Measurements from ENCODE around the gene PTPRE.
"Not testable (repeated sequence)": the region's sequence is repeated elsewhere in the genome, so short reads cannot be mapped to it uniquely, and the experiment has no call there.

The PTPRE gene

GRCh38 chr10:128074589-128074988, 167.7 kb downstream of the PTPRE start:
- DNase-seq (ENCODE audit: low read depth): no peak

- DNase-seq (ENCODE audit: low read depth): no peak
Observed at GRCh38 chr10:128077155-128077875, 170.4 kb downstream of the PTPRE start.

- peak; percentile 18 for DNase-seq (ENCODE audit: low read depth)
Observed at GRCh38 chr10:128078136-128078969, 171.4 kb downstream of the PTPRE start.

DNA sequence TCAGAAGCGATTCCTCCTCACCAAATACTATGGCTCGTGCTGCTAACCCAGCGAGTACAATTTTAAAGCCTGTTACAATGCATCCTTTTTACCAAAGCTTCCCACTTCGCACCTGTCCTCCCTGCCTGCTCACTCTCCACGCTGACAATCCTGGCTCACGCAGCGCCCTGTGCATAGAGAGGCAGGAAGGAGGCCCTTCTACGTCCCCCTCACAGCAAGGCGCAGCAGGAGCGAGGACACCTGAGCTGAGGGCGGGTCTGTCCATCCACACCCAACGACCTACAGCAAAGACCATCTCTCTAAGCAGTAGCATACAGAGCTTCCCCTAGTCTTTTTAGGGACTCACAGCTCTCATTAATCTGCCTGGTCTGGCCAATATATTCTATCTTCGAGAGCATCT, 173.3 kb downstream of the PTPRE start:
- no peak for DNase-seq (ENCODE audit: low read depth)

GRCh38 chr10:128080641-128081040, 173.7 kb downstream of the PTPRE start:
- no peak for DNase-seq (ENCODE audit: low read depth)

DNA sequence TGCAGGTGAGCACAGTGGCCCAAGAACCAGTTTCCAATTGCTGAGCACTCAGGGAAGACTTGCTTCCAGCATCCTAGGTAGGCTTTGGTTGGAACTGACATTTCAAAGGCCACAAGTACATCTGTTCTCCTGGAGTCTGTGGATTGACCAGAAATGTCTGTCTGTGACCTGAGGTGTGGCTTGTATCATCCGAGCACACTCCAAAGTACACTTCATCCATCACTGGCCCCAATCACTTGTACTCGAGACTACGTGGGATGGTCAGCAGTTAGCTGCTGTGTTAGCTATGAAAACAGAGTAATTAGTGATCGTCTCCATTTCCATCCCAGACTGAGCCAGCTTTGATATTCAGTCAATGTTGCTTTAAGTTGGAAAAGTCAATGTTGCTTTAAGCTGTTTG, 174.3 kb downstream of the PTPRE start:
- no peak for DNase-seq (ENCODE audit: low read depth)

DNA sequence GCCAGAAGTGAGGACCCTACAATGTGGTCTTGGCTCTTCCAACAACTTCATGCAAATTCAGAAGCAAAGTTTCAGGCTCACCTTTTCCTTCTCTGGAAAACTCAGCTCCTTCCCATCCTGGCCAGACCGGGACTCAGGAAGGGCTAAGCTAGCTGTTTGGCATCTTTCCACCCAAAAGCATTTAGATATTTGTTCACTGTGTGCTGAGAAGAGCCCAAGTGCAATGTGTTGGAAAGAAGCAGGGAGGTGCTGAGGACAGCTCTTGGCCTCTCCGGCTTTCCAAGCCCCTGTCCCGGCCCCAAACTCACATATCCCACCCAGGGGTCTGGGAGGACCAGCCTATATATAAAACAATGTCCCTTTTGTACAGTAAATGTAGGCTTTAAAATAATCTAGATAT, 174.8 kb downstream of the PTPRE start:
- no peak for DNase-seq (ENCODE audit: low read depth)

- DNase-seq (ENCODE audit: low read depth): no peak
Observed at GRCh38 chr10:128083191-128083895, 176.4 kb downstream of the PTPRE start.

GRCh38 chr10:128084364-128084763, 177.5 kb downstream of the PTPRE start:
- DNase-seq (ENCODE audit: low read depth): no peak

DNA sequence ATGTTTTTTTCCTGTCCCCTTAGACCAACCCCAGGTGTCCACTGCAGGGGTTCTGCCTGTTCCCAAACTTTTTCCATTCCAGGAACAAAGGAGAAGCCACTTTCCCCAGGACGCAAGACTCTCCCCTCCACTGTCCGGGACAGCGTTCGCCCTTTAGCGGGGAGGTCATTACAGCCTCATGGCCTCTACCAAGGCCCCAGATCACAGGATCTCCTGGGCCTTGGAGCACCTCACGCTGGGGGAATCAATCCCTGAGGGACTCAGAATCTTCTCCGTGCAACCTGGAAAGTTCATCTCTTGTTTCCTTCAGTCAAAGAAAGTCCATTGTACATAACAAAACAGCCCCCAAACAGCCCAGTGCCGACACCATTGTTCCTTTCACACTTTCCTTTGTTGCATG, 178.1 kb downstream of the PTPRE start:
- DNase-seq (ENCODE audit: low read depth): no peak

DNA sequence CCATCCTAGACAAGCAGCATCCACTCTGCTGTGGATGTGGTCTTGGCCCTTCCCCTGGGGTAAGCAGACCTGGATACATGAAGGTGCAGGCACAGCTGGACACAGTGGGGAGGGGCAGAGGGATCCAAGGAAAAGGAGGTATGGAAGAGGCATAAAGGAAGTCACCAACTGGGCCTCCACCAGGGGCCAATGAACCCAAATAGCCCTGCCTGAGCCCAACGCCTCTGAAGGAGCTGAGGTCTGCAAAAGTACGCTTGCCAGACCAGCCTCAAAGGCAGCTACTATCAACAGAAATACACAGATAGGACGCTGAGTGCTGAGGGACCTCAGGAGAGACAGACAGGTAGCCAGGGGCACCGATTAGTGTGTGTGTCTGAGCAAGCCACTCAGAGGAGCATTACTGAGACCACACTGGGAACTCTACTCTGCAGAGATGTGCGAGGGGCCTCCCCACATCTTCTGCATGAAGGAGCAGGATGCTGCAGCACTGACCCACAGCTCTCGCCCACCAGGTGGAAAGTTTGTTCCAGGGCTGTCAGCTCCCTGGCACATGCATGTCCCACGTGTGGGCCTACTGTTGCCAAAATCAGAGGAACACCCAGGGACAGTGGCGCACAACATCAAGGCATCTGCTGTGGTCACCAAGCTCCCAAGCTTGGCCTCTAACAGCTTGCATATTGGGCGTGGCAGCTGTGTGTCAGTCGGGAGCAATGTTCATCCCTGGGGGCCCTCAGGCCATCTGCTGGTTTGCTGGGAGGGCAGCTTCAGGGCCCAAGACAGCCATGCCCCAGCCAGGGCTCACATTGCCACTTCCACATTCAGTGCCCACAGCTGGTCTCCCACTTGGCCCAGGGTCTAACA, 179.3 kb downstream of the PTPRE start:
- DNase-seq (ENCODE audit: low read depth): no peak

DNA sequence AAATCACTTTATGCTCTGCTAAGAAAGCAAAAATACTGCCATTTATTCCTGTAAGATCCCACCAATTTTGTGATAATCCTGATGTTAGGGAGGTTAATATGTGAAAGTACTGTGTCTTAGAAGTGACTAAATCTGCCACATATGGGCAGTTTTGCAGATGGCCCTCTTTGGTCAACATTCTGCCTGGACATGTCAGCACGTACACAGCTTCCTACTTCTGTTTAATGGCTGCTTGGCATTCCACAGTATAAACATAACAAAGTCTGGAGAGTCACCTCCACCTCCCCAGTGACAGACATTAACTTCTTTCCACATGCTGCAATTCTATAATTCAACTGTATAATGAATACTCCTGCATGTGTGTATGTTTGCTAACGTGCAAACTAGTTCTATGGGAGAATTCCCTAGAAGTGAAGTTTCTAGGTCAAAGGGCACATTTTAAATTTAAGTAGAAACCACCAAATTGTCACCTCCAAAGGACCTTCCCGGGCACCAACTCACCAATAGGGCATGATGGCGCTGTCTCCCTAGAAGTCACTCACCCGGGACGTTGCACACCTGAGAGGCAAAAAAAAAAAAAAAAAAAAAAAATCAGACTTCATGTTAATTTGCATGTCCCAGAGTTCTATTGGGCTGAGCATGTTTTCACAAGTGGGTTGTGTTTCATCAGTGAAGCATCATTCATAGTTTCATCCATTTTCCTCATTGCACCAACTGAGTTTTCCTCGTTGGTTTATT, 180.4 kb downstream of the PTPRE start:
- no peak for DNase-seq (ENCODE audit: low read depth)

DNA sequence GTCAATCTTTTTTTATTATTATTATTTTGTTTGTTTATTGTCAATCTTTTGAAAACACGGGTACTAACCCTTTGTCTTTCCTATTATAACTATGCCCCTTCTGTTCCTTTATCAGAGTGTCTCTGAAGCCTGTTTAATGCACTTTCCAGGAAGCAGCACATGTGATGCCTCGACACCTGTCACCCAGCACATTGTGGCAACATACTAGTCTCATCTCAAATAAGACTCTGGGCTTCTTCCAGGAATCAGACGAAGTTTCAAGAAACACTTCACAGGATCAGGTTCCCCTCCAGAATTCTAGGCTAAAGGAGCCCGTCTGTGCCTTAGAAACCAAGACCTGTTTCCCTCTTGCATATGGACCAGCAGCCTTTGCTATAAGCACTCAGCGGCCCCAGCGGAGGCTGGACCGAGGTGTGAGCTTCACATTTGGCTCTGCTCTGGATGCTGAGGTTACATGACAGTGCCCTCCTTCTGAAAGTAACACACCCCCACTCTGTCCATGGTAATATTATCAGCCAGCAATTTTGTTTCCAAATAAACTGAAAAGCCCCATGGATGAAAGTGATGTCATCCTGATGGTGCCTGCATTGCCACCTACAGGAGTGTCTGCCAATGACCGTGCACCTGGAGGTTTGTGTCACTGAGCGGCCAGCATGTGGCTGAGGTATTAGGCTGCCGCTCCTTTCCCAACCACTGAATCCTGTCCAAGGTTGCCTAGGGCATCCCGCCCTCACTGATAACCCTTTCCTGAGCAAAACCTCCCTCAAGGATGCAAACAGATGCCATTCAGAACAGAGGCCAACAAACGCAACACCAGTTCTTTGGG, 181.2 kb downstream of the PTPRE start:
- DNase-seq (ENCODE audit: low read depth): no peak

GRCh38 chr10:128091636-128092210, 184.8 kb downstream of the PTPRE start:
- no peak for DNase-seq (ENCODE audit: low read depth)

DNA sequence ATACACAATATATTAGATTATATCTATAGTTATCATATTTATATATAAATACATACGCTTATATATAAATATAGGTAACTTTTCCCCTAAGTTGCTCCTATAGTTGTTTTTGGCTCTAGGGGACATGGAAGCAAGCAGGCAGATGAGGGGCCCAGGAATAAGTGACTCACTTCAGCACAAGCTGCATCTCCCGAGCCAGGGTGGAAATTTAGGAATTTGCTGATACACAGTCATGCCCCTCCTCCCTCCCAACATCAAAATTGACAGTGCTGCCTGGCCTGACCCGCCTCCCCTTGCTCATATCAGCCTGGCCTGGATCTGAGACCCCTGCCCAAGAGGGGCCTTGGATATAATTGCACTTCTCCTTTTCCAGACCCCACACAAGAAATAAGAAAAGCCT, 185.6 kb downstream of the PTPRE start:
- no peak for DNase-seq (ENCODE audit: low read depth)

DNA sequence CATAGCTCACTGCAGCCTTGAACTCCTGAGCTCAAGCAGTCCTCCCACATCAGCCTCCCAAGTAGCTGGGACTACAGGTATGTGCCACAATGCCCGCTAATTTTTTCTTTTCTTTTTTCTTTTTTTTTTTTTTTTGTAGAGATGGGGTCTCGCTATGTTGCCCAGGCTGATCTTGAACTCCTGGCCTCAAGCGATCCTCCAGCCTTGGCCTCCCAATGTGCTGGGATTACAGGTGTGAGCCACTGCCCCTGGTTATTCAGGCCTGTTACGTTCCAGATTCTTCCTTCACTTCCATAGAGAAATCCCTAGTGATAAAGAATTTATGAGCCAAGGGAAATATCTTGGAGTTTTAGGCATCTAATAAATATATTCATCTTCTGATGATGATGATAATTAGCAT, 187.7 kb downstream of the PTPRE start:
- DNase-seq (ENCODE audit: low read depth): not testable (repeated sequence)

GRCh38 chr10:128095027-128095752, 188.3 kb downstream of the PTPRE start:
- DNase-seq (ENCODE audit: low read depth): no peak

DNA sequence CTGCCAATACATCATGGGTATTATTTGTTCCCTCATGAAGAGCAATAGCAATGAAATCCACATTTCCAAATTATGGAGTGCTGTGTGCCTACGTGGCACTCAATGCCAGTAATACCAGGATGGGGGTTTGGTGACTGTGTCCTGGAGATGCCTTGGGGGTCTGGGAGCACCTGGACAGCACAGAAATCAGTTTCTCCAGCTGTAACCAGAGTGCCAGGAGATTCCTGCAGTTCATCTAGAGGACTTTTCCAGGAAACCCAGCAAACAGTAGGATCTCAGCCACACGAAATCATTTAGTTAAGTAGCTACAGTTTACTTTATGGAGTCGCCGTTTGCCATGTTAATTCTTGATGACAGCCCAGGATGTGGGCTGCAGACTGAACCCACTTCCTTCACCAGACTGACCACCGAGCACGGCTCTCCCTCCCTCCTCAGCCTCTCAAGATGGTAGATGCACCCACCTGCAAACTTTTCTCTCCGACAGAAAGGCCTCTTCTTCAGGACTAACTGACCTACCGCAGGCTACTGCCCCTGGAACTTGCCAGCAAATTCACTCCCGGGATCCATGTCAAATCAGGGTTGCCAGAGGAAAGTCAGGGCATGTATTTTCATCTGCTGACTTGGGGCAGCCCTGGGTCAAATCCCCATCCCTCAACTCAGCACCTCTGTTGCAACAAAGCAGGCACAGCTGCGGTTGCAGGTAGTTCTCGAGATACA, 189.0 kb downstream of the PTPRE start:
- no peak for DNase-seq (ENCODE audit: low read depth)

Data from T follicular helper cell (primary cell).